Skin epidermis (tissue), 12 donors: Measurements from ENCODE around the gene CDC5L.
A peak's percentile ranks its signal among the peaks of the same experiment; 100 is the strongest.

Source experiments
- H3K27ac ChIP-seq, 21 experiments: fragments of 200-600 bp; sonication (generic) in 11 of 21; one replicate each; pipeline ENCODE4 v1.5.0; 2020; ENCODE audit warnings: mild to moderate bottlenecking in 3 of 21, inconsistent platforms in 2 of 21, moderate library complexity in 2 of 21
- H3K4me3 ChIP-seq, 7 experiments: fragments of 200-600 bp; sonication (generic) in 2 of 7; one replicate each; pipeline ENCODE4 v1.5.0; 2020; ENCODE audit warnings: inconsistent platforms in 2 of 7, mild to moderate bottlenecking in 2 of 7, moderate library complexity in 1 of 7

The CDC5L gene

GRCh38 chr6:44487002-44487401 lies 99.5 kb downstream of the CDC5L start:
- peak overlapping the region in 1 of 21 experiments; percentile 65 for H3K27ac ChIP-seq
- no peak overlapping the region for H3K4me3 ChIP-seq

DNA sequence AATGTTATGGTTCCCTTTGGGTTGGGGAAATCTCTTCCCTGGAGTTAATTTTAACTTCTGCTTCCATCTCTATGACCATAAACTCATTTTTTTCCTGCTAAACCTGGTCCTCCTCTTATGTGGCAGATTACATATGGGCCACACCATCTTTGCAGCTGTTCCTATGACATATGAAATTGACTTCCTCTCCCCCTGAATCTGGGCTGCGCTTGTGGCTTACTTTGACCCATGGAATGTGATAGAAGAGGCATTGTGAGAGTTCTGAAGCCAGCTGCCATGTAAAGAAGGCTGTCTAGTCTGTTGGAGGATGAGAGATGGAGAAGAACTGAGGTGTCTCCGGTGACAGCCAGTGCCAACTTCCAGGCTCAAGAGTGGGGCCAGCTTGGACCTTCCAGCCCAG lies 100.1 kb downstream of the CDC5L start:
- no peak overlapping the region for H3K4me3 ChIP-seq
- H3K27ac ChIP-seq, result no peak overlapping the region

DNA sequence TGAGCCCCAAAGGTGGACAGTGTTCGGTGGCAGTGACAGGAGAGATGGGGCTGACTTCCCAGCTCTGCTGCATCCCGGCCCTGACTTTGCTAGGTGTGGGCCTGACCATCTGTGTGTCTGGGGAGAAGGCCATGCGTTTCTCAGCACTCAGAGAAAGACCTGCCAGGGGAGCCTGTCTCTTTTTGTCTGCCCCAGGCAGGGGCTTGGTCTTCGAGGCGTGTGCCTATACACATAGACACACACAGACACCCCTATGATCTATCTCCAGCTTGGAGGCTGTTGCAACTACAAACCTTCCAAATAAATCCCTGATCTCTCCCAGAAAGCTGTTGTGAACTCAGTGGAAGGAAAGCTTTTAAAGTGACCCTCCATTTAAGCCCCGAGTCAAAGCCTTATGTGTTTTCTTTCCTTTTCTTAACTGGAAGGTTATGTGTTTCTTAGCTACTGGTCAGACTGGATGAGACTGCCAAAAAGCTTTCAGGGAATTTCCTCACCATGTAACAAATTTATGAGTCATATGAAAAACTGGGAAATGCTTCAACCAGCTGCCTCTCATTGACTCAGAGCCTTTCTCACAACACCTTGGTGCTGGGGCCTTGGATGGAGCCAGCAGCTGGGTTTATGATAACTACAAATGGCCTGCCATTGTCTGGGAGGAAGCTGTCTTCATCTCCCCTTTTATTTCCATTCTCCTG lies 102.6 kb downstream of the CDC5L start:
- H3K27ac ChIP-seq, result peak overlapping the region in 20 of 21 experiments; percentile 0 to 85 (median 66)
- H3K4me3 ChIP-seq, result peak overlapping the region in 1 of 7 experiments; percentile 3

- H3K4me3 ChIP-seq, result no peak overlapping the region
- no peak overlapping the region for H3K27ac ChIP-seq
Observed at GRCh38 chr6:44493132-44493531, 105.6 kb downstream of the CDC5L start.

DNA sequence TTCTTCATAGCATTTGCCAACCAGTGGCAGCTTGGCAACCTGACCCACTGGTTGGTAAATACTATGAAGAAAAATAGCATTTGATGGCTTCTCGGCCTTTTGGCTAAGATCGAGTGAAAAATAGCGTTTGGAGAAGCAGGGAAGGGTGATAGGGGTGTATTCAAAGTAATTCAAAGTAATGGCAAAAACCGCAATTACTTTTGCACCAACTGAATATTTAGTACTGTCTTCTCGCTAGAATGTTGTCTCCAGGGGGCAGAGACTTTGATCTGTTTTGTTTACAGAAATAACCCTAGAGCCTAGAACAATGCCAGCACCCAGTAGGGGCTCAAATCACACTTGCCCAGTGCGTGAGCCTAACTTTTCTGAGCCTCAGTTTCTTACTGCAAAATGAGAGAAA lies 106.1 kb downstream of the CDC5L start:
- Histone ChIP-seq H3K4me3 (no peak overlapping the region), H3K27ac (no peak overlapping the region)

DNA sequence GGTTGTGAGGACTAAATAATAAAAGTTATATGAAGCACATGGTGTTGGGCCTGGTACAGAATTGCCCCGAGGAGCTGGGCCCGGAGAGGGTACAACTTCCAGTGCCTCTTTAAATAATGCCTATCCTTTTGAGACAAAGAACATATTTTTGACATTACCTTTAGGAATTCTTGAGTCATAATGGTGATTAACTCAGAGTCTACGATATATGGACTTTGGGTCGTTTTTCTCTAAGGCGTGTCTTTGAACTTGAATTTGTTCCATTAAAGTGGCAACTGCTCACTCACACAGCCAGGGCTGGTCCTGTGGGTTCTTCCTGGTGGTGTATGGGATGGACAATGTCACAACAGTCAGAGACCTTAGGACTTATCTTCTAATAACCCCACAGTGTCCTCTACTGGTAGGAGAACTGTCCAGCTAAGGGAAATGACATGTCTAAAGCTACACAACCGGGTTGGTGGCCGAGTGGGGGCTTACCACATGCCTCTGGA lies 106.5 kb downstream of the CDC5L start:
- Histone ChIP-seq H3K27ac (no peak overlapping the region), H3K4me3 (no peak overlapping the region)

GRCh38 chr6:44495036-44495901 lies 107.8 kb downstream of the CDC5L start:
- Histone ChIP-seq H3K27ac (no peak overlapping the region), H3K4me3 (no peak overlapping the region)

DNA sequence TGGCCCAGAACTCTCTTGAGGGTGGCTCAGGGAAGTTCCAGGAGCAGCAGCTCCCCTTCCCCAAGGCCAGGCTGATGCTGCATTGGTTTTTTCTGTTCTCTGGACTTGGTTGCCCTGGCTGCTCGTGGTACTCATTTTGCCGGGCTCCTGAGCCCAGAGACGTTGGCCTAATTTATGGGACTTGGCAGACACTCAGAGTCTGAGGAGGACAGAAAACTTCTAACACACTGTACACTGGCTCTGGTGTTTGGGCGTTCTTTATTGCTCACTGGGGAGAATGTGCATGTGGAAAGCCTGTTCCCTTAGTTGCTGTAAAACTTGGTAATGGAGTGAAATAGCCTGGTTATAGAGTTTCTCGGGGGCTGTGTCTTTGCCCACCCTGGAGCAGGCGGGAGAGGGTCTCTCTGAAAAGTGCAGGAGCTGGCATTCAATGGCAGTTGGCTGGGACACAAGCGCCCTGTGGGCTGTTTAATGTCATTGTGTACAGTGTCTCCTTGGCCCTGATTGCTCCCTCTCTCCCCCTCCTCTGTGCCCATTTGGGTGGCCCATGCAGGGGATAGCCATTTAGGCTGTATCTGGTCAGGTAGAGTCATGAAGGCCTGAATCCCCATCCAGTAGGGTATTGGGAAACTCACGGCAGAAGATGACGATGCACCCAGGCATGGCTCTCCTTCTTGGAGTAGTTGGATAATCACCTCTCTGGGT lies 109.3 kb downstream of the CDC5L start:
- Histone ChIP-seq H3K27ac (no peak overlapping the region), H3K4me3 (no peak overlapping the region)

DNA sequence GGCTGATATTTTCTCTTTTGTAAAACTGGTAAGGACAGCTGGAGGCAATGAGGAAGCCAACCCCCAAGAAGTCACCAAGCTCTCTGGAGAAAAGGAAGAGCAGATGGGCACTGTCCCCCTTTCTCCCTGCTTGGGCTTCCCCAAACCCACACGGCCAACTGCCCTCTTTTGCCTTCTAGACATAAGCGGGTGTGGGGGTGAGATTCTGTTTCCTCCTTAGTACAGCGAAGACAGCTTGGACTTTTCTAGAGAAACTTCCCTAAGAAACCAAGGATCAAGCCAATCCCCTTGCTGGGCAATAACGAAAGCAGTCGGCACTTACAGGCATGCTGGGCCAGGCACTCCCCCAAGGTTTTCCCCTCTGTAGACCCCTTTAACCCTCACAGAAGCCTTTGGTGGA lies 110.3 kb downstream of the CDC5L start:
- no peak overlapping the region for H3K27ac ChIP-seq
- H3K4me3 ChIP-seq, result no peak overlapping the region

DNA sequence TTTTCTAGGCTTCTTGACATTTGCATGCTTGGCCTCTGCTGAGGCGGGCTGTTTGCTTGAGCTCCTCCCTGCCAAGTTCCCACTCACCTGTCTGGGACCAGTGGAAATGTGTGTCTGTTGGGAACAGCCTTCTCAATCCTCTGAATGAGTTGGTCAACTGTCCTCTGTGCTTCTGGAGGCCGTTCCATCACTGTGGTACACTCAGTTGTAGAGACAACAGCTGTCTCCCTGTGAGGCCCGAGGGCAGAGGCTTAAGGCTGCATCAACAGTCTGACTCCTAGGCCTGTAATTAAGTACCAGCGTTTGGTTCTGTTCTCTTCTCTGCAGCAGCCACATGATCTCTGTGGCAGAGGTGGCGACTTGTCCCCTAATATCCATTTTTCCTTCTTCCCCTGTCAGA lies 110.9 kb downstream of the CDC5L start:
- Histone ChIP-seq H3K4me3 (no peak overlapping the region), H3K27ac (no peak overlapping the region)

GRCh38 chr6:44499609-44500008 lies 112.1 kb downstream of the CDC5L start:
- H3K27ac ChIP-seq, result no peak overlapping the region

More at GRCh38 chr6:44499609-44500008, 112.1 kb downstream of the CDC5L start:
- H3K4me3 ChIP-seq, result no peak overlapping the region
